NB4 (cell line): ENCODE results near the gene SPOP.
"Not testable (repeated sequence)": the region's sequence is repeated elsewhere in the genome, so short reads cannot be mapped to it uniquely, and the experiment has no call there.

ENCODE experiments used
- DNase-seq: peaks from one replicate; pipeline ENCODE4 v3.0.0; 2010; ENCODE audit warnings: low read depth
- H3K4me3 ChIP-seq: one replicate; pipeline ENCODE4 v1.5.1; 2011; ENCODE audit warnings: mild to moderate bottlenecking, low read depth, low read length, moderate library complexity
- MAX ChIP-seq: IDR thresholded peaks from 2 replicates; pipeline ENCODE4 v1.6.1; 2011; ENCODE audit warnings: low read depth, low read length
- MYC ChIP-seq: IDR thresholded peaks from 2 replicates; pipeline ENCODE4 v1.6.1; 2011; ENCODE audit warnings: low read depth, low read length
- POLR2A ChIP-seq: IDR thresholded peaks from 2 replicates; pipeline ENCODE4 v1.6.1; 2011; ENCODE audit warnings: mild to moderate bottlenecking; ENCODE audit not compliant: insufficient read length; ENCODE audit errors: extremely low read depth
- TF ChIP-seq, protein P1 (sequence below): IDR thresholded peaks from one replicate; pipeline ENCODE4 v1.5.1; 2012; ENCODE audit warnings: low read depth, low read length

SPOP gene

GRCh38 chr17:49555495-49556222 is 122.2 kb downstream of the SPOP start:
- no peak for TF ChIP-seq POLR2A
- H3K4me3 ChIP-seq: no peak overlapping the region
- no peak for DNase-seq

DNA sequence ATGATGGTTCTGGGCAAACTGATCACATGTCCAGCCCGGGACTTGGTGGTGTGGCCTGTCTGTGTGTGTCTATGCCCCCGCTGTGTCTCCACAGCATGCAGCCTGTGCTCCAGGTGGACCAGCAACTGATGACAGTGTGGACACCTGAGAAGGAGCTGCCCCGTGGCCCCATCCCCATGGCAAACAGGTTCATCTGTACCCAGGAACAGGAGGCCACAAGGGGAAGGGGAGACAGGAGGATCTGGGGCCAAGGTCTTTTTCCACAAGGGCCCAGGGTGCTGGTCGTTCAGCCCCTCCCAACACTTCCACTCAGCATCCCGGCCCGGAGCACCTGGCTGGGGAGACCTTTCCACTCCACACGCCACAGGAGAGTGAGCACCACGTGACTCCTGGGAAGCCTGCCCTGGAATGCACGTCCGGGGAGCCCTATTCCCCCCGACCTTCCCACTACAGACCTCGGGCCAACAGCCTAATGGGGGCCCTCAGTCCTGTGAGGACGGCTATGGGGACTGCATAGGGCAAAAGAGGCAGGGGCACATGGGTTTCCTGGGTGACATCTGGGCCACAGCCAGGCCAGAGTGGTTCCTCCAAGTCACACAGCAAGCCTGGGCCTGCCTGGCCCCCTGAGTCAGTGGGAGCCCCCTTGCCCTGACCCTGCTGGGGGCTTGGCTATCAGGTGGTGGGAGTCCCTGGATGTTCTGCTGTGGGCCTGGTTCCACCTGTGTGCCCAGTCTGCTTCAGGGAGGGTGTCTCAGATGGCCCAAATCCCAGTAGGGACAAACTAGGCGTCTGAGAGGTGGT is 123.0 kb downstream of the SPOP start:
- no peak for DNase-seq
- H3K4me3 ChIP-seq: no peak overlapping the region
- no peak for TF ChIP-seq MYC
- no peak for TF ChIP-seq POLR2A
- TF ChIP-seq, protein P1, sequence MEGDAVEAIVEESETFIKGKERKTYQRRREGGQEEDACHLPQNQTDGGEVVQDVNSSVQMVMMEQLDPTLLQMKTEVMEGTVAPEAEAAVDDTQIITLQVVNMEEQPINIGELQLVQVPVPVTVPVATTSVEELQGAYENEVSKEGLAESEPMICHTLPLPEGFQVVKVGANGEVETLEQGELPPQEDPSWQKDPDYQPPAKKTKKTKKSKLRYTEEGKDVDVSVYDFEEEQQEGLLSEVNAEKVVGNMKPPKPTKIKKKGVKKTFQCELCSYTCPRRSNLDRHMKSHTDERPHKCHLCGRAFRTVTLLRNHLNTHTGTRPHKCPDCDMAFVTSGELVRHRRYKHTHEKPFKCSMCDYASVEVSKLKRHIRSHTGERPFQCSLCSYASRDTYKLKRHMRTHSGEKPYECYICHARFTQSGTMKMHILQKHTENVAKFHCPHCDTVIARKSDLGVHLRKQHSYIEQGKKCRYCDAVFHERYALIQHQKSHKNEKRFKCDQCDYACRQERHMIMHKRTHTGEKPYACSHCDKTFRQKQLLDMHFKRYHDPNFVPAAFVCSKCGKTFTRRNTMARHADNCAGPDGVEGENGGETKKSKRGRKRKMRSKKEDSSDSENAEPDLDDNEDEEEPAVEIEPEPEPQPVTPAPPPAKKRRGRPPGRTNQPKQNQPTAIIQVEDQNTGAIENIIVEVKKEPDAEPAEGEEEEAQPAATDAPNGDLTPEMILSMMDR: no peak
- no peak for TF ChIP-seq MAX

GRCh38 chr17:49553676-49554335 is 124.1 kb downstream of the SPOP start:
- TF ChIP-seq, protein P1: no peak
- no peak for TF ChIP-seq POLR2A
- TF ChIP-seq MAX: no peak
- TF ChIP-seq MYC: no peak
- DNase-seq: no peak

GRCh38 chr17:49552070-49552751 is 125.7 kb downstream of the SPOP start:
- TF ChIP-seq, protein P1: no peak
- TF ChIP-seq POLR2A (no peak), MAX (no peak), MYC (no peak)
- no peak overlapping the region for H3K4me3 ChIP-seq
- no peak for DNase-seq

More at GRCh38 chr17:49553676-49554335, 124.1 kb downstream of the SPOP start:
- no peak overlapping the region for H3K4me3 ChIP-seq

GRCh38 chr17:49551221-49552069 is 126.5 kb downstream of the SPOP start:
- TF ChIP-seq MYC: no peak
- TF ChIP-seq POLR2A: no peak
- TF ChIP-seq, protein P1: no peak
- no peak for TF ChIP-seq MAX
- no peak overlapping the region for H3K4me3 ChIP-seq
- DNase-seq: no peak

GRCh38 chr17:49550764-49551163 is 127.1 kb downstream of the SPOP start:
- not testable (repeated sequence) for DNase-seq, H3K4me3 ChIP-seq
